ENCODE results near the gene NBPF1. TPM values are rescaled to one million over a fixed set of nuclear protein-coding genes. Genes with fewer than 3 reads are reported as not detected.
"Not testable (repeated sequence)": the region's sequence is repeated elsewhere in the genome, so short reads cannot be mapped to it uniquely, and the experiment has no call there.

Gene NBPF1
- total RNA-seq, 1 experiment from 2014 or later = 46.0 TPM

GRCh38 chr1:16607433-16607851 is 5.9 kb downstream of the NBPF1 start:
- Histone ChIP-seq H3K4me3 (replicated peaks in 1 of 2; ENCODE audit: low read depth in 1 of 2, low read length in 2 of 2) (no peak overlapping the region), H3K79me2 (ENCODE audit: insufficient read depth, low read length) (peaks cover 31% of the 10 kb centered on the region), H3K9me3 (ENCODE audit: control insufficient read depth in 1 of 2, insufficient read depth in 1 of 2, low read depth in 1 of 2, low read length in 2 of 2) (no peaks in the 10 kb centered on the region), H3K27ac (ENCODE audit: low read depth, low read length) (no peak overlapping the region), H2AFZ (ENCODE audit: low read depth, low read length, poor library complexity, severe bottlenecking) (no peak overlapping the region), H3K9ac (ENCODE audit: low read length) (no peak overlapping the region), H3K9me2 (ENCODE audit: insufficient read depth) (no peaks in the 10 kb centered on the region), H3K36me3 (ENCODE audit: control insufficient read depth in 1 of 2, insufficient read depth in 2 of 2, low read length in 2 of 2) (peaks cover 31 to 32% of the 10 kb centered on the region in 2 experiments), H3K4me2 (ENCODE audit: low read length) (no peak overlapping the region), H3K27me3 (ENCODE audit: insufficient read depth, low read length) (no peaks in the 10 kb centered on the region), H3K4me1 (ENCODE audit: control insufficient read depth in 1 of 2, insufficient read depth in 2 of 2, low read length in 2 of 2) (peaks cover 7% of the 10 kb centered on the region in 2 experiments), H4K20me1 (ENCODE audit: insufficient read depth) (no peaks in the 10 kb centered on the region)
- ATAC-seq (no peak), DNase-seq (ENCODE audit: low read depth, low spot score) (no peak)
- no TSS peak for BruUV-seq (replicated peaks)
- no peak for TF ChIP-seq EZH2 (IDR thresholded peaks at IDR 0.05)
- no peak for TF ChIP-seq EZH2phosphoT487 (IDR thresholded peaks at IDR 0.05; ENCODE audit: borderline replicate concordance)
- no peak for TF ChIP-seq ZFX (IDR thresholded peaks at IDR 0.05)
- TF ChIP-seq CEBPB (IDR thresholded peaks at IDR 0.05; ENCODE audit: low read depth) = no peak
- POLR2A ChIA-PET = no interaction called here
- RAD21 ChIA-PET (ENCODE audit: low non-redundant PET in 1 of 2, low total read pairs in 2 of 2, uncharacterized antibody in 2 of 2, unreplicated experiment in 2 of 2) = no interaction called here
- CTCF ChIA-PET = no interaction called here
- intact Hi-C loops (cut with micrococcal nuclease) = no loop called here

- not testable (repeated sequence) for ATAC-seq; DNase-seq (ENCODE audit: low read depth, low spot score)
- BruUV-seq (replicated peaks) = TSS peak; percentile 4
Measured at GRCh38 chr1:16606666-16607432, 6.5 kb downstream of the NBPF1 start.

More at GRCh38 chr1:16606666-16607432, 6.5 kb downstream of the NBPF1 start:
- peaks cover 31 to 32% of the 10 kb centered on the region in 2 experiments for H3K36me3 ChIP-seq (ENCODE audit: control insufficient read depth in 1 of 2, insufficient read depth in 2 of 2, low read length in 2 of 2)
- CTCF ChIA-PET; H3K4me2 ChIP-seq (ENCODE audit: low read length); H3K27ac ChIP-seq (ENCODE audit: low read depth, low read length); H3K9me2 ChIP-seq (ENCODE audit: insufficient read depth); H3K4me3 ChIP-seq (replicated peaks in 1 of 2; ENCODE audit: low read depth in 1 of 2, low read length in 2 of 2); H2AFZ ChIP-seq (ENCODE audit: low read depth, low read length, poor library complexity, severe bottlenecking); H4K20me1 ChIP-seq (ENCODE audit: insufficient read depth); H3K9ac ChIP-seq (ENCODE audit: low read length); RAD21 ChIA-PET (ENCODE audit: low non-redundant PET in 1 of 2, low total read pairs in 2 of 2, uncharacterized antibody in 2 of 2, unreplicated experiment in 2 of 2); H3K27me3 ChIP-seq (ENCODE audit: insufficient read depth, low read length); H3K9me3 ChIP-seq (ENCODE audit: control insufficient read depth in 1 of 2, insufficient read depth in 1 of 2, low read depth in 1 of 2, low read length in 2 of 2); POLR2A ChIA-PET; intact Hi-C loops (cut with micrococcal nuclease); H3K4me1 ChIP-seq (ENCODE audit: control insufficient read depth in 1 of 2, insufficient read depth in 2 of 2, low read length in 2 of 2): not testable (repeated sequence)
- peaks cover 25% of the 10 kb centered on the region for H3K79me2 ChIP-seq (ENCODE audit: insufficient read depth, low read length)
